NCI-H774 (cell line): ENCODE data around the gene TNFRSF19.
"Not testable (repeated sequence)": the region's sequence is repeated elsewhere in the genome, so short reads cannot be mapped to it uniquely, and the experiment has no call there.

Experiments
- DNase-seq: peaks from one replicate; lab custom pipeline; 2025; lab: John Stamatoyannopoulos, UW

TNFRSF19 gene

GRCh38 chr13:23567906-23568460 is 2.2 kb upstream of the TNFRSF19 start:
- DNase-seq, result no peak

GRCh38 chr13:23570921-23571315 is 706 bp downstream of the TNFRSF19 start:
- no peak for DNase-seq

GRCh38 chr13:23571431-23571830 is 1.2 kb downstream of the TNFRSF19 start:
- DNase-seq, result no peak

GRCh38 chr13:23572836-23573235 is 2.6 kb downstream of the TNFRSF19 start:
- DNase-seq, result no peak

- no peak for DNase-seq
Measured at GRCh38 chr13:23574421-23575145, 4.4 kb downstream of the TNFRSF19 start.

GRCh38 chr13:23575632-23576031 is 5.4 kb downstream of the TNFRSF19 start:
- no peak for DNase-seq

GRCh38 chr13:23578411-23579071 is 8.3 kb downstream of the TNFRSF19 start:
- no peak for DNase-seq

GRCh38 chr13:23579072-23579895 is 9.1 kb downstream of the TNFRSF19 start:
- peak; percentile 54 for DNase-seq

GRCh38 chr13:23579896-23580683 is 9.9 kb downstream of the TNFRSF19 start:
- no peak for DNase-seq

GRCh38 chr13:23580684-23581060 is 10.5 kb downstream of the TNFRSF19 start:
- no peak for DNase-seq

GRCh38 chr13:23583491-23583890 is 13.3 kb downstream of the TNFRSF19 start:
- no peak for DNase-seq

GRCh38 chr13:23584275-23584674 is 14.1 kb downstream of the TNFRSF19 start:
- DNase-seq, result no peak

GRCh38 chr13:23586336-23586735 is 16.1 kb downstream of the TNFRSF19 start:
- DNase-seq, result no peak

- DNase-seq, result no peak
Measured at GRCh38 chr13:23588666-23589065, 18.5 kb downstream of the TNFRSF19 start.

- DNase-seq, result no peak
Measured at GRCh38 chr13:23592596-23592995, 22.4 kb downstream of the TNFRSF19 start.

GRCh38 chr13:23593148-23593547 is 22.9 kb downstream of the TNFRSF19 start:
- DNase-seq, result no peak

GRCh38 chr13:23594290-23594689 is 24.1 kb downstream of the TNFRSF19 start:
- DNase-seq, result not testable (repeated sequence)

- no peak for DNase-seq
Measured at GRCh38 chr13:23598369-23598768, 28.2 kb downstream of the TNFRSF19 start.

- DNase-seq, result no peak
Measured at GRCh38 chr13:23599083-23599925, 29.1 kb downstream of the TNFRSF19 start.

GRCh38 chr13:23600100-23600499 is 29.9 kb downstream of the TNFRSF19 start:
- no peak for DNase-seq

- no peak for DNase-seq
Measured at GRCh38 chr13:23600534-23600933, 30.3 kb downstream of the TNFRSF19 start.
